Caco-2 (cell line): ENCODE data around the gene SLC43A1. TPM values are rescaled to one million over a fixed set of nuclear protein-coding genes. Genes with fewer than 3 reads are reported as not detected.

Experiments used
- BruUV-seq: library from RNA; stranded (reverse); fragments of 400-500 nt; replicated peaks from 2 replicates; lab custom pipeline; 2021; lab: Mats Ljungman, UMichigan
- CTCF ChIA-PET: fragments of 300-600 bp; sonication (Branson Sonifier 250); formaldehyde crosslinking; loops from one replicate; lab custom pipeline; 2022; ENCODE audit warnings: antibody characterized with exemption; lab: Charles Lee
- POLR2A ChIA-PET: fragments of 300-600 bp; sonication (Branson Sonifier 250); formaldehyde crosslinking; loops from one replicate; lab custom pipeline; 2022; ENCODE audit warnings: antibody characterized with exemption; lab: Charles Lee
- DNase-seq, 2 experiments: peaks; one replicate each; pipeline versions ENCODE4 v3.0.0 to v3.0.0-alpha.2; 2020 to 2022
- H3K27me3 ChIP-seq: replicated peaks from 2 replicates; pipeline ENCODE4 v1.6.0; 2011; ENCODE audit warnings: low read length; ENCODE audit not compliant: control insufficient read depth, insufficient read depth
- H3K36me3 ChIP-seq: 2 replicates; pipeline ENCODE4 v1.5.1; 2011; ENCODE audit warnings: low read length; ENCODE audit not compliant: control insufficient read depth, insufficient read depth
- H3K4me1 ChIP-seq: fragments of 250-450 bp; sonication (Bioruptor Pico); 2 replicates; pipeline ENCODE4 v1.5.1; 2020; ENCODE audit warnings: mild to moderate bottlenecking
- H3K4me3 ChIP-seq: 2 replicates; pipeline ENCODE4 v1.5.1; 2011; ENCODE audit warnings: low read depth, mild to moderate bottlenecking, control low read depth, low read length
- H3K9me3 ChIP-seq: fragments of 250-450 bp; sonication (Bioruptor Pico); 2 replicates; pipeline ENCODE4 v1.5.1; 2020; ENCODE audit warnings: mild to moderate bottlenecking, moderate library complexity
- H3K27ac Mint-ChIP-seq: one replicate; pipeline ENCODE4 v1.8.0; 2022; ENCODE audit warnings: mixed read lengths; ENCODE audit not compliant: unreplicated experiment
- H3K27me3 Mint-ChIP-seq: one replicate; pipeline ENCODE4 v1.8.0; 2022; ENCODE audit warnings: mixed read lengths; ENCODE audit not compliant: insufficient read depth, unreplicated experiment
- H3K36me3 Mint-ChIP-seq: one replicate; pipeline ENCODE4 v1.8.0; 2022; ENCODE audit warnings: mild to moderate bottlenecking, mixed read lengths; ENCODE audit not compliant: insufficient read depth, unreplicated experiment
- H3K4me1 Mint-ChIP-seq: one replicate; pipeline ENCODE4 v1.8.0; 2022; ENCODE audit warnings: low read depth, mixed read lengths; ENCODE audit not compliant: unreplicated experiment
- H3K4me3 Mint-ChIP-seq: one replicate; pipeline ENCODE4 v1.8.0; 2022; ENCODE audit warnings: mild to moderate bottlenecking, moderate library complexity, mixed read lengths; ENCODE audit not compliant: unreplicated experiment
- H3K9me3 Mint-ChIP-seq: one replicate; pipeline ENCODE4 v1.8.0; 2022; ENCODE audit warnings: mixed read lengths; ENCODE audit not compliant: unreplicated experiment
- intact Hi-C: fragments of 100-400 bp; cut with micrococcal nuclease; formaldehyde crosslinking; loops from one replicate; pipeline ENCODE4 v1.10.0; 2022; ENCODE audit not compliant: unreplicated experiment
- total RNA-seq: library from RNA; stranded (reverse); gene quantifications from 2 replicates; pipeline ENCODE4 v1.2.3, GENCODE V29; 2022
- TF ChIP-seq, protein P1 (sequence below), 2 experiments: fragments of 200-600 bp in 1 of 2; IDR thresholded peaks; 1 replicate in 1 of 2; 2 replicates in 1 of 2; pipeline versions ENCODE4 v1.5.1 to v1.8.0; 2011 to 2022; ENCODE audit warnings: antibody characterized with exemption in 1 of 2, control low read depth in 1 of 2, inconsistent platforms in 1 of 2, low read depth in 1 of 2, low read length in 1 of 2, mild to moderate bottlenecking in 1 of 2, moderate library complexity in 1 of 2; ENCODE audit not compliant: insufficient read depth in 1 of 2, severe bottlenecking in 1 of 2, unreplicated experiment in 1 of 2

Gene SLC43A1
- total RNA-seq, 1 experiment from 2014 or later, result 71.7 TPM

DNA sequence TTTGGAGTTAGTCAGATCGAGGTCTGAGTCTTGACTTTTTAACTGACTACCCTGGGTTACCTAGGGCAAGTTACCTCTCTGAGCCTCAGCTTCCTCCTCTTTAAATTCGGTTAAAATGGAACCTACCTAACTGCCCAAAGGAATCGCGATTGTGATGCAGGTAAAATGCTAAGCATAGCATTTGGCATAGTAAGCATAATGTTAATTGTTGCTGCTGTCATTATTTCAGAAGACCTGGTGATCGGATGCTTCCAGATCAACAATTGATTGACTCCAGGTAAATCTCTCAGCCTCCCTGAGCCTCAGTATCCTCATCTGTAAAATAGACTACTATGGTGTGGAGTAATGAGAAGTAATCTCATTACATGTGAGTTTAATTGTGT is 550 bp upstream of the SLC43A1 start:
- H3K36me3 ChIP-seq, result no peaks in the 10 kb centered on the region
- H3K4me1 ChIP-seq, result peaks cover 8% of the 10 kb centered on the region
- peak overlapping the region; percentile 79 for H3K4me3 ChIP-seq
- H3K27ac Mint-ChIP-seq, result peak overlapping the region; percentile 82
- DNase-seq, result no peak
- peak overlapping the region; percentile 91 for H3K4me3 Mint-ChIP-seq
- TF ChIP-seq, protein P1, sequence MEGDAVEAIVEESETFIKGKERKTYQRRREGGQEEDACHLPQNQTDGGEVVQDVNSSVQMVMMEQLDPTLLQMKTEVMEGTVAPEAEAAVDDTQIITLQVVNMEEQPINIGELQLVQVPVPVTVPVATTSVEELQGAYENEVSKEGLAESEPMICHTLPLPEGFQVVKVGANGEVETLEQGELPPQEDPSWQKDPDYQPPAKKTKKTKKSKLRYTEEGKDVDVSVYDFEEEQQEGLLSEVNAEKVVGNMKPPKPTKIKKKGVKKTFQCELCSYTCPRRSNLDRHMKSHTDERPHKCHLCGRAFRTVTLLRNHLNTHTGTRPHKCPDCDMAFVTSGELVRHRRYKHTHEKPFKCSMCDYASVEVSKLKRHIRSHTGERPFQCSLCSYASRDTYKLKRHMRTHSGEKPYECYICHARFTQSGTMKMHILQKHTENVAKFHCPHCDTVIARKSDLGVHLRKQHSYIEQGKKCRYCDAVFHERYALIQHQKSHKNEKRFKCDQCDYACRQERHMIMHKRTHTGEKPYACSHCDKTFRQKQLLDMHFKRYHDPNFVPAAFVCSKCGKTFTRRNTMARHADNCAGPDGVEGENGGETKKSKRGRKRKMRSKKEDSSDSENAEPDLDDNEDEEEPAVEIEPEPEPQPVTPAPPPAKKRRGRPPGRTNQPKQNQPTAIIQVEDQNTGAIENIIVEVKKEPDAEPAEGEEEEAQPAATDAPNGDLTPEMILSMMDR (IDR thresholded peaks at IDR 0.05; ENCODE audit: insufficient read depth in 1 of 2, low read depth in 1 of 2, low read length in 1 of 2, severe bottlenecking in 1 of 2, unreplicated experiment in 1 of 2), result no peak
- H3K9me3 Mint-ChIP-seq, result no peaks in the 10 kb centered on the region
- no peaks in the 10 kb centered on the region for H3K27me3 ChIP-seq
- no peaks in the 10 kb centered on the region for H3K4me1 Mint-ChIP-seq
- POLR2A ChIA-PET, result interaction anchor here (0.6 to 1.6 kb wide), 3 partner anchors 18 to 196 kb away, joined by 3 to 7 read pairs (median 5); partner anchors contain the start of genes MED19 and TMX2
- H3K36me3 Mint-ChIP-seq, result peaks cover 5% of the 10 kb centered on the region
- BruUV-seq, result TSS peak; percentile 96
- intact Hi-C loops, result no loop called here
- H3K27me3 Mint-ChIP-seq, result no peaks in the 10 kb centered on the region
- CTCF ChIA-PET, result interaction anchor here (0.7 to 4.7 kb wide), 7 partner anchors 10 to 124 kb away, joined by 3 to 34 read pairs (median 6); no protein-coding TSS in a partner anchor
- H3K9me3 ChIP-seq, result no peaks in the 10 kb centered on the region

DNA sequence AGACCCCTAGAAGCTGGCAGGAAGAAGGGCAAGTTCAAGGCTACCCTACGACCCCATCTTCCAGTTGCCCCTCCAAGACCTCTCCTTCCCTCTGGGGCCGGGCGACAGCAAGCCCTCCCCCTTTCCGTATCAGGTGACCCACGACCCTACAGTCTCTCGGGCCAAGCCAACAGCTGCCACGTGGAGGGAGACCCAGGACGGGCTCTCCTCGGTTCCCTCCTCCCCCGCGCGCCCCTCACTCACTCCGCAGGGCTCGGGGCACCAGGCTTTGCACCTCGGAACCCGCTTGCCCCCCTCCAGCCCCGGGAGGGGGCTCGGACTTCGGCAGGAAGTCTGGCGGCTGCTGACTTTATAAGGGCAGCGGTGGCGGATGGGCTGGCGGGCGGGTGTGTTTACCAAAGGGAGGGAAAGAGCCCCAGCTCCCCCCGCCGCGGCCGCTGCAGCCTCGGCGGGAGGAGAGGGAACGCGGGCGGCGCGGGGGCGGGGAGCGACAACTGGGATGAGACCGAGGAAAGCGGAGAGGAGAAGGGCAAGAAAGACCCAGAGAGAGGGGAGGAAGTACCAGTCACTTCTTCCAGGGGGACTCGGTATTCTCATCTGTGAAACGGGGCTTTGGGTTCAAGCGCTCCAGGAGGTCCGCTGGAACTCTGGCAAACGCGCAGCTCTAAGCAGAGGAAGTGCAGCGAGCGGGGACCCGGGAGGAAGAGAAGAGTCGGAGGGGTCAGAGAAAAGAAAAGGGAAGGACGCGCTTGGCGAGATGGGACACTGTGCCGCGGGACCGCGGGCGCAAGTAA is 767 bp downstream of the SLC43A1 start:
- DNase-seq, result peak; percentile 54 to 60
- H3K4me3 Mint-ChIP-seq, result peak overlapping the region; percentile 91
- ChIA-PET POLR2A (interaction anchor here (0.8 to 1.6 kb wide), 3 partner anchors 12 to 21 kb away, joined by 3 to 7 read pairs (median 5); no protein-coding TSS in a partner anchor), CTCF (interaction anchor here (0.6 to 4.7 kb wide), 6 partner anchors 12 to 324 kb away, joined by 3 to 34 read pairs (median 8); no protein-coding TSS in a partner anchor)
- H3K27ac Mint-ChIP-seq, result peak overlapping the region; percentile 25
- BruUV-seq, result no TSS peak
- Histone ChIP-seq H3K4me1 (peaks cover 8% of the 10 kb centered on the region), H3K27me3 (no peaks in the 10 kb centered on the region), H3K9me3 (no peaks in the 10 kb centered on the region), H3K4me3 (peak overlapping the region; percentile 79), H3K36me3 (no peaks in the 10 kb centered on the region)
- H3K9me3 Mint-ChIP-seq, result no peaks in the 10 kb centered on the region
- H3K4me1 Mint-ChIP-seq, result no peaks in the 10 kb centered on the region
- peaks cover 5% of the 10 kb centered on the region for H3K36me3 Mint-ChIP-seq
- no peaks in the 10 kb centered on the region for H3K27me3 Mint-ChIP-seq
- TF ChIP-seq, protein P1 (IDR thresholded peaks at IDR 0.05; ENCODE audit: insufficient read depth in 1 of 2, low read depth in 1 of 2, low read length in 1 of 2, severe bottlenecking in 1 of 2, unreplicated experiment in 1 of 2), result no peak
- intact Hi-C loops, result loop anchor here (1.0 kb wide), 3 partner anchors 11 to 21 kb away; no protein-coding TSS in a partner anchor

GRCh38 chr11:57513911-57514537 is 1.5 kb downstream of the SLC43A1 start:
- Histone ChIP-seq H3K4me3 (peak overlapping the region; percentile 79), H3K4me1 (peaks cover 8% of the 10 kb centered on the region), H3K27me3 (no peaks in the 10 kb centered on the region), H3K36me3 (no peaks in the 10 kb centered on the region), H3K9me3 (no peaks in the 10 kb centered on the region)
- BruUV-seq, result no TSS peak
- Mint-ChIP-seq H3K36me3 (peaks cover 5% of the 10 kb centered on the region), H3K9me3 (no peaks in the 10 kb centered on the region), H3K4me1 (no peaks in the 10 kb centered on the region), H3K4me3 (peak overlapping the region; percentile 91), H3K27ac (peak overlapping the region; percentile 25), H3K27me3 (no peaks in the 10 kb centered on the region)
- CTCF ChIA-PET, result interaction anchor here (0.8 to 4.7 kb wide), 4 partner anchors 12 to 37 kb away, joined by 3 to 34 read pairs (median 10); no protein-coding TSS in a partner anchor
- TF ChIP-seq, protein P1 (IDR thresholded peaks at IDR 0.05; ENCODE audit: insufficient read depth in 1 of 2, low read depth in 1 of 2, low read length in 1 of 2, severe bottlenecking in 1 of 2, unreplicated experiment in 1 of 2), result no peak
- DNase-seq, result peak in 1 of 2 experiments; percentile 37
- POLR2A ChIA-PET, result interaction anchor here (0.8 to 1.6 kb wide), 2 partner anchors 11 to 16 kb away, joined by 3 to 5 read pairs; no protein-coding TSS in a partner anchor
- intact Hi-C loops, result no loop called here
